Activated CD8-positive, alpha-beta T cell treated with anti-CD3 and anti-CD28 coated beads for 36 hours (primary cell): ENCODE results near the gene MRPS14. TPM values are rescaled to one million over a fixed set of nuclear protein-coding genes. Genes with fewer than 3 reads are reported as not detected.
A peak's percentile ranks its signal among the peaks of the same experiment; 100 is the strongest.

Experiments used
- ATAC-seq: fragments of 200-7000 bp; cut with Tn5 transposase; one replicate; pipeline ENCODE4 v1.10.0; 2021; ENCODE audit warnings: mild to moderate bottlenecking, moderate library complexity
- CTCF ChIA-PET: fragments of 350-600 bp; sonication (Branson Sonifier 250); formaldehyde crosslinking; loops from one replicate; lab custom pipeline; 2021; ENCODE audit warnings: antibody characterized with exemption; lab: Charles Lee
- POLR2A ChIA-PET: fragments of 350-600 bp; sonication (Branson Sonifier 250); formaldehyde crosslinking; loops from one replicate; lab custom pipeline; 2021; ENCODE audit warnings: antibody characterized with exemption; lab: Charles Lee
- DNase-seq: peaks from one replicate; pipeline ENCODE4 v3.0.0-alpha.2; 2020
- H3K27ac Mint-ChIP-seq: one replicate; pipeline ENCODE4 v1.8.0; 2021; ENCODE audit warnings: mild to moderate bottlenecking, mixed read lengths
- H3K27me3 Mint-ChIP-seq: one replicate; pipeline ENCODE4 v1.8.0; 2021; ENCODE audit warnings: mixed read lengths
- H3K36me3 Mint-ChIP-seq: one replicate; pipeline ENCODE4 v1.8.0; 2021; ENCODE audit warnings: low read depth, mixed read lengths
- H3K4me1 Mint-ChIP-seq: one replicate; pipeline ENCODE4 v1.8.0; 2021; ENCODE audit warnings: low read depth, mixed read lengths
- H3K4me3 Mint-ChIP-seq: one replicate; pipeline ENCODE4 v1.8.0; 2021; ENCODE audit warnings: mild to moderate bottlenecking, moderate library complexity, mixed read lengths
- H3K9me3 Mint-ChIP-seq: one replicate; pipeline ENCODE4 v1.8.0; 2021; ENCODE audit warnings: mixed read lengths
- CTCF ChIP-seq: fragments of 200-600 bp; IDR thresholded peaks from one replicate; pipeline ENCODE4 v1.8.0; 2022; ENCODE audit warnings: antibody characterized with exemption, mild to moderate bottlenecking
- intact Hi-C: fragments of 100-400 bp; cut with micrococcal nuclease; formaldehyde crosslinking; loops from one replicate; pipeline ENCODE4 v1.10.0; 2022
- total RNA-seq, 2 experiments: library from RNA; stranded (reverse); gene quantifications; one replicate each; pipeline ENCODE4 v1.2.3, GENCODE V29; 2021

MRPS14 gene
- total RNA-seq, 2 experiments from 2014 or later: 42.1 to 45.7 TPM

GRCh38 chr1:175002910-175003517, 20.2 kb downstream of the MRPS14 start:
- ATAC-seq (no peak), DNase-seq (no peak)
- TF ChIP-seq CTCF: no peak
- H3K4me3 Mint-ChIP-seq: peak overlapping the region; percentile 59
- CTCF ChIA-PET: interaction anchor here (4.0 kb wide), 1 partner anchor 19 kb away, joined by 21 read pairs; the partner anchor contains the start of gene MRPS14
- no peaks in the 10 kb centered on the region for H3K9me3 Mint-ChIP-seq
- H3K27me3 Mint-ChIP-seq: no peaks in the 10 kb centered on the region
- peaks cover 53% of the 10 kb centered on the region for H3K36me3 Mint-ChIP-seq
- H3K27ac Mint-ChIP-seq: peak overlapping the region; percentile 86
- intact Hi-C loops: no loop called here
- POLR2A ChIA-PET: interaction anchor here (1.3 to 4.7 kb wide), 3 partner anchors 12 to 33 kb away, joined by 4 to 23 read pairs (median 7); partner anchors contain the start of gene MRPS14
- peaks cover 48% of the 10 kb centered on the region for H3K4me1 Mint-ChIP-seq

DNA sequence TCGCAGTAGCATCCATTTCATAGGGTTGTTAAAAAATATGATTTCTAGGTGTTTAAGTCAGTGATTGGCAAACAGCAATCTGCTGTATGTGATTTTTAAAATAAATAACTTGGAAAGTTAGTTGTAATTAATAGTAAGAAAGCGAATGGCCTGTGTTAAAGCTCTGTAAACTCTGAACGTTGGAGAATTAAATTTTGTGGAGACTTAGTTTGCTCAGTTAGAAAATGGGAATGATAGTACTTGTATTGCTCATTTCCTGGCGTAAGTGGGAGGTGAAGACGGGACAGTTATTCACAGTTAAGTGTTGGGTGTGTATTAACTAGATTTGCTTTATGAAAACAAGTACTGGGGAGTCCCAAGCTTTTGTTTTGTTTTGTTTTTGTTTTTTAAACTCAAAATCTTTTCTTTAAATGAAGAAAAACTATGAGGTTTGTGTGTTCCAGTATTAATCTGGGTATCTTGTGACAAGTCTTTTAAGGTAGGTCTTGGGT, 22.5 kb downstream of the MRPS14 start:
- ChIA-PET CTCF (interaction anchor here (1.3 to 2.5 kb wide), 6 partner anchors 21 to 201 kb away, joined by 3 to 11 read pairs (median 6); partner anchors contain the start of gene MRPS14), POLR2A (interaction anchor here (0.8 to 3.2 kb wide), 16 partner anchors 8 to 226 kb away, joined by 3 to 53 read pairs (median 5); partner anchors contain the start of gene MRPS14)
- H3K27me3 Mint-ChIP-seq: no peaks in the 10 kb centered on the region
- no peak for TF ChIP-seq CTCF
- H3K4me1 Mint-ChIP-seq: peaks cover 53% of the 10 kb centered on the region
- H3K27ac Mint-ChIP-seq: no peak overlapping the region
- ATAC-seq (no peak), DNase-seq (no peak)
- no peaks in the 10 kb centered on the region for H3K9me3 Mint-ChIP-seq
- peaks cover 46% of the 10 kb centered on the region for H3K36me3 Mint-ChIP-seq
- H3K4me3 Mint-ChIP-seq: no peak overlapping the region
- intact Hi-C loops: loop anchor here (2.0 kb wide), 1 partner anchor 26 kb away; no protein-coding TSS in a partner anchor

DNA sequence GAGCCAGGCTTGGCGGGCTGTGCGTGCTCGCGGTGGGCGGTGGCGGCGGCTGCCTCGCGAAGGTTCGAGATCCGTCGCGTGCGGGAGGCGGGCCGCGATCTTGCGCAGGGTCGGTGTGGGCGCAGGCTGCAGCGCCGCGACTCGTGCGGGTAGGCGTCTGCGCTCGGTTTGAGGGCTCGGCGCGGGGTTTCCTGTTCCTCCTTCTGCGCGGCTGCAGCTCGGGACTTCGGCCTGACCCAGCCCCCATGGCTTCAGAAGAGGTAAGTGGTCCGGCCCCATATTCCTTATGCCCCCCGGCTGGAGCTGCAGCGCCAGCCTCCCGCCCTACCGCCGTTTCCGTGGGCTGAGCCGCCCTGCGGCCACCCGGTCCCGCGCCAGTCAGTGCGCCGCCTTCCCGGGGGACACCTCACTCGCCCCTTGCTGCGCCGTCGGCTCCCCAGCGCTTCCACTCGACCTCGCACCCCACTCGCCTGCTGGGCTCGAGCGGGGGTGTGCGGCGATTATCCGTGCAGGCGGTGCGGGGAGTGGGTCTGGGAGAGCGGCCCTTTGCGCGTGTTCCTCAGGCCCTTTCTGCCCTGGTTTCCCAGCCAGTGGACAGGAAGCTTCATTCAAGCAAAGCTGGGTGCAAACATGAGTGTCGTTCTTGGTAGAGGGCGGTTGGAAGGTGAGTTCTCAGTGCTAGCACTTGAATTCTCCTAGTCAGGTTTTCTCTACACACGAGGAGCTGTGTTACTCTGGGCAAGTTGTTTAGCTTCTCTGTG, 23.1 kb downstream of the MRPS14 start, which contains the start of gene CACYBP:
CACYBP (plus strand) TSS at position 12 of the 761 bp plus-strand sequence; CDS start at position 246, 234 bp downstream.
- peaks cover 46% of the 10 kb centered on the region for H3K4me1 Mint-ChIP-seq
- ChIA-PET POLR2A (interaction anchor here (0.8 to 3.2 kb wide), 22 partner anchors 9 to 233 kb away, joined by 3 to 53 read pairs (median 4); partner anchors contain the start of gene MRPS14), CTCF (interaction anchor here (1.3 to 2.6 kb wide), 11 partner anchors 15 to 200 kb away, joined by 3 to 15 read pairs (median 9); partner anchors contain the start of gene MRPS14)

More for the DNA sequence above, 23.1 kb downstream of the MRPS14 start, which contains the start of gene CACYBP:
- H3K36me3 Mint-ChIP-seq: peaks cover 40% of the 10 kb centered on the region
- ATAC-seq: no peak
- H3K9me3 Mint-ChIP-seq: no peaks in the 10 kb centered on the region
- H3K4me3 Mint-ChIP-seq: no peak within 1 kb of the TSS
- intact Hi-C loops: loop anchor here (2.0 to 5.0 kb wide), 3 partner anchors 27 to 1133 kb away; partner anchors contain the start of genes GAS5 and ZBTB37
- no peaks in the 10 kb centered on the region for H3K27me3 Mint-ChIP-seq
- TF ChIP-seq CTCF: no peak
- peak; percentile 45 for DNase-seq
- H3K27ac Mint-ChIP-seq: no peak within 1 kb of the TSS
